GM19372 (cell line): ENCODE results near the gene SRC.

Source experiments
- ATAC-seq: cut with Tn5 transposase; IDR thresholded peaks from one replicate; pipeline ENCODE4 v1.9.1; 2021; ENCODE audit warnings: mild to moderate bottlenecking, low read depth, moderate library complexity; ENCODE audit not compliant: unreplicated experiment

The SRC gene

GRCh38 chr20:37420610-37421009, 74.7 kb downstream of the SRC start:
- ATAC-seq, result no peak

- ATAC-seq, result no peak
Observed at GRCh38 chr20:37421060-37421905, 75.3 kb downstream of the SRC start.

- no peak for ATAC-seq
Observed at GRCh38 chr20:37421988-37422387, 76.0 kb downstream of the SRC start.

GRCh38 chr20:37422791-37423286, 76.9 kb downstream of the SRC start:
- no peak for ATAC-seq

GRCh38 chr20:37423545-37423944, 77.6 kb downstream of the SRC start:
- no peak for ATAC-seq

- ATAC-seq, result no peak
Observed at GRCh38 chr20:37424062-37424851, 78.3 kb downstream of the SRC start.

- ATAC-seq, result no peak
Observed at GRCh38 chr20:37425103-37425625, 79.2 kb downstream of the SRC start.

GRCh38 chr20:37426106-37426505, 80.2 kb downstream of the SRC start:
- no peak for ATAC-seq

GRCh38 chr20:37426978-37427377, 81.0 kb downstream of the SRC start:
- ATAC-seq, result no peak

- no peak for ATAC-seq
Observed at GRCh38 chr20:37430044-37430443, 84.1 kb downstream of the SRC start.

GRCh38 chr20:37430778-37431460, 85.0 kb downstream of the SRC start:
- ATAC-seq, result no peak

- ATAC-seq, result no peak
Observed at GRCh38 chr20:37431786-37432185, 85.8 kb downstream of the SRC start.

- no peak for ATAC-seq
Observed at GRCh38 chr20:37432606-37433005, 86.7 kb downstream of the SRC start.

GRCh38 chr20:37435607-37436006, 89.7 kb downstream of the SRC start:
- ATAC-seq, result no peak

GRCh38 chr20:37436527-37437186, 90.7 kb downstream of the SRC start:
- no peak for ATAC-seq

GRCh38 chr20:37437676-37438075, 91.7 kb downstream of the SRC start:
- ATAC-seq, result no peak

GRCh38 chr20:37438464-37439222, 92.7 kb downstream of the SRC start:
- ATAC-seq, result no peak

GRCh38 chr20:37439223-37439933, 93.4 kb downstream of the SRC start:
- no peak for ATAC-seq

- ATAC-seq, result no peak
Observed at GRCh38 chr20:37441023-37441422, 95.1 kb downstream of the SRC start.
